GM21447 (cell line): ENCODE measurements around the gene ATP11A.
"Not testable (repeated sequence)": the region's sequence is repeated elsewhere in the genome, so short reads cannot be mapped to it uniquely, and the experiment has no call there.

Experiments
- ATAC-seq: cut with Tn5 transposase; IDR thresholded peaks from one replicate; pipeline ENCODE4 v1.9.1; 2021; ENCODE audit not compliant: unreplicated experiment

The ATP11A gene

DNA sequence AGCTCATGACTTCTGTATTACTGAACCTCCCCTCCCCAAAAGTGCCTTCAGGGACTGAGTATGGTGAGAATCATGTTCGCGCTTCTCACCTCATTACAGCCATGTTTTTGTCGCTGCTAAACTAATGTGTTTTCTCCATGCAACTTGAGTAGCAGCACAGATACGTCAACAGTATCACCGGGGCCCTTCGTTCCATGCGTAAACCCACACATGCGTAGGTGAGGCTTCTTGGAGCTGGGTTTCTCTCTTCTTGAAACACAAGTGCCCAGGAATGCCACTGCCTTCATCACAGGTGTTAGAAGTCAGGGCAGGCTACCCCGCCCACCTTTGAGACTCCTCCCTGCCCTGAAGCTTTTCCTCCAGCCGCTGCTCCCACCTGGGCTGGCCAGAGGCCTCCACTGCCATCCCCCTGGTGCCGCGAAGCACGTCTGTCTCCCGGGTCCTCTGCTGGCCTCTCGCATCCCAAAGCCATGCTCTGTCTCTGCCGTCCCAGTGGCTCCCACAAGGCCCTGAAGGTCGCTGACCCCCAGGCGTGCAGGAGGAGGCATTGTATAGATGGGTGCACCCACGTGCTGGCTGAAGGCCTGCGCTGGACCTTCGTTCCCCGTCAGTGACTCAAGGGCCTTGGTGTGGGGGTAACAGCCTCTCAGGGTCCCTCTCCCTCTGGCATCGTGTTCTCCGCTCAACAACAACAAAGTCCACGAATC lies 143.9 kb downstream of the ATP11A start:
- ATAC-seq = no peak

DNA sequence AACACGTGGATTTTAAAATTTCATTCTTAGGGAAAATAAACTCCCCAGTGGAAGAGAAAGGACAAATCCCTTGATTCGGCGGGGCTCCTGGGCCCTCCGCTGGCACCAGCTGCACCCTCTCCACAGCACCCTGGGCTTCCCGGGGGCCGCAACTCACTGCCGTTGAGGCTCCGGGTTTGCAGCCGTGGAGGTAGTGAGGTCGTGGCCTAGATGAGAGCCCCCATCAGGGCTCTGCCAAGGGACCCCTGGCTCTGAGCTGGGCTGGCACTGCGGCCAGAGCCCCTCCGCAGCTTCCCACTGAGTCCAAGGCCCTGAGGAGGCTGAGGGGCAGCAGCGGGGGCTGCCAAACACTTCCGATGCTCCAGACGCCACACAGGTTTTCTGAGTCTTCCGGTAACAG lies 145.5 kb downstream of the ATP11A start:
- no peak for ATAC-seq

DNA sequence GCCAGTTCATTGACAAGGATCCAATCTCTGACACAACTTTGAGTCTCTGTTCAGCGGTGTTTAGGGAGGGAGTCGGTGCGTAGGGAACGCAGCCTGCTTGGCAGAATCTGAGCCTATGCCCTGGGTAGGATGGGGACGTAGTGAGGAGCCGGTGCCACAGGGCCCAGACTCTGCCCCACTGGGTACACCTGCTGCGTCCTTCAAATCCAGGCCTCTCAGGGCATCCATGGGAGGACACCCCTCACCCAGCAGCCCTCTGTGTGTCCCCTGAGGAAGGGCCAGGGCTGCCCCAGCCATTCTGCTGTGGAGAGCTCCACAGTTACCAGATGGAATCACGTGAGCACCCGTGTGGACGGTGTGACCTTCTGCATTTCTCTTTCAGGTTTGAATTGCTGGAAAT lies 146.0 kb downstream of the ATP11A start:
- no peak for ATAC-seq

DNA sequence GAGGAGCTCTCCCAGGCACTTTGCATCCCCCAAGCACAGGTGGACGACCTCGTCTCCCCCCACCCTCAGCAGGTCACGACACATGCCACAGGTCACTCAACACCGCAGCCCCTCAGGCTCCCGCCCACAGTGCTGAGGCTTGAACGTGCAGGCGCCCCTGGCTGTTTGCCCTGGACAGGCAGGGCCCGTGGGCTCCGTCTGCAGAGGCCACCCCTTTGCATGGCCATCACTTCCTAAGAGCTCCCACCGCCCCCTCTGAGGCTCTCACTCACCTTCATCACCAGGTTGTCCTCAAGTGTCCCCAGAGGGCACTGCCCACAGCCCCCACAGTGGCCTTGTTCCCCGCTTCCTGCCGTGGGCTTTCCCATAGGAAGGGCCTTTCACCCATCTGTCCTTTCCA lies 147.1 kb downstream of the ATP11A start:
- no peak for ATAC-seq

DNA sequence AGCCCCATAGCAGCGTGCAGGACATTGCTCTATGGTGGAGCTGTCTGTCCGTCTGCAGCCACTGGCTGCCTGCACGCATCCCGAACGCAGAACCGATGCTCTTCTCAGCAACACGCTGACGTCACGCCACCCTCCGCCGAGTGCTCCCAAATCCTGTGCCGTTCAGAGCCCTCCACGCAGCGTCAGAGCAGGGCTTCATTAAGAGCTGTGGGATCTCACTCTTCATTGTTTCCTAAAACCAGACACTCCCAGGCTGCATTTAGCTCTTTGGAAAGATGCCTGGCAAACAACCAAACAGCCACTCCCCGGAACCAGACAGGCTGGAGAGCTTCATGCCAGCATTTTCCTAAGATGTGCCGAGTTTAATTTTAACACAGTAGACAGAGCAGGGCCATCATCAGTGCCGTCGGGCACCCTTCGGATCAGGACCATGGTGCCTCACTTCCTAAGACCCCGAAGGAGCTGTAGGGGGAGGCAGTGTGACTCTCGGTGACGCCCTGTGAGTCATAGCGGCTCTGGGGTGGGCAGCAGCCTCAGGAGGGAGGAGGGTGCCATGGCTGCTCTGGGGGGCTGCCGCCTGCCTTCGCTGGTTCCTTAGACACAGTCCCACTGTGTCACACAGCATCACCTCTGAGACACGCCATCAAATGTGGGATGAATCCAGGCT lies 147.7 kb downstream of the ATP11A start:
- no peak for ATAC-seq

DNA sequence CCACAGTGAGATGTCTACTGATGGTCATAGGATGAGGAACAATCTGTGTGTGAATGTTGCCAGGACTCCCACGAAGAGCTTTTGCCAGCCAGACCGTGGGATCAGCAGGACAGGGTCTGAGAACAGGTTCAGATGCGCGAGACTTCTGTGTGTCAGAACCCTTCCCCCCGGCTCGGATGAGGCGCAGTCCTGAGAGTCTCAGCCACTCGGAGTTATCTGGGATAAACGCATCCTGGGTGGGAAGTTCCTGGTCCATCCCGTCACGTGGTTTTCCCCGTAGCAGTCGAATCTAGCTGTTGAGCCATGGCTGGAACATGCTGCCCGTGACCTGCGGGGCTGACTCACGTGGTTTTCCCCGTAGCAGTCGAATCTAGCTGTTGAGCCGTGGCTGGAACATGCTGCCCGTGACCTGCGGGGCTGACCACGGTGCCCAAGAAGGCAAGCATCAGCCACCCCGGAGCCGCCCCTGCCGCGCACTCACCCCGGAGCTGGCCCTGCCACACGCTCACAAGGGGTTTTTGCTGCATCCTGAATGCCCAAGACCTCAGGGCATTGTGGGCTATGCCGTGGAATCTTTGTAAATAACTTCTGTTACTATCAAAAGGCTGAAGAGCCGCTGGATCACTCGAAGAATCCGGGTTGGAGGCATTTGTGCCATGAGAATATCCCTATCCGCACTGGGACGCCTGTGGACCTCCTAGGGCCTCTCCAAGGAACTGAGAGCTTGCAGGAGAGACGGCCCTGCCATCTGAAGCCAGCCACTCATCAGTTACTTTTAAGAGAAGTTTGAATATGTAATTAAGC lies 148.4 kb downstream of the ATP11A start:
- no peak for ATAC-seq

DNA sequence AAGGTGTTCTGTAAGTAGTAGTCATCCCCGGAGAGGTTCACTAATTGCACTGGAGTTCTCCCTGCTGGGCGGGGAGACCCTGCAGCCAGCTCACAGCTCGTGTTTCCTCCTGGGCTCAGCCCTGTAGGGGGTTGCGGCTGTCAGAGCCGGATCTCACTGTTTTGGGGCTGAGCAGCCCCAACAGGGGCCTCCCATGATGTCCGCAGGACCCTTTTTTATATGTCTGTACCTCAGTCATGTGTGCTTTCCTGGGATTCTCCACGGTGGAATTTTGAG lies 148.9 kb downstream of the ATP11A start:
- no peak for ATAC-seq

DNA sequence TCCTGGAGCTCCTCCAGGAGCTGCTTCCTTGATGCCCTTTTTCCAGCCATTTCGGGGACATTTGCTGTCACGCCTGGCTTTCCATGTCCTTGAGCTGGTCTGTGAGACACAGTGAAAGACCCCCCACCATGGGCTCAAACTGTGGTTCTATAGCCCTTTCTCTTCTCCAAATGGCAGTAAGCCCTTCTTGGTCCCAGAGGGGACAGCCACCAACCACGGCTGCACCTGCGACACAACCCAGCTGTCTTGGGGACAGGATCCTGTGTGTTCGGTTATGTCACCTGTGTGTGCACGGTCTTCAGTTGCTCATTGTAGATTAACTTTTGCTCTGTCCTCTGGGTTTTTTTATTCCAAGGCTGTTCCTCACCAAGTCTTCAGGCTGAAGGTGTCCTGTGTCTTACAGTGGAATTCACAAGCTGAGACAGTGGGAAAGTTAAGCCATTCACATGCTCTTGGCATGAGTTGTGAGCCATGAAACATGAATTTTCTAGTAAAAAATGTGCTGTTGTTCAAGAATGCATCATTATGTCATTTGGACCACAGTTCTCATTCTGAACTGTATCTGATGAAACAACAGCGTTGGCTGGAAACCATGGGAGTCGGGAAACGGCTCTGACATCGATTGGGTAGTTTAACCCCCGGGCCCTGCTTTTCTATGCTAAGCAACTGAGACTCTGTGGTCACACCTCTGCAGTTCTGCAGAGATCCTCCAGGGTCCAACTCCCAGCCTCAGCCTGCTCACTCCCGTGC lies 149.7 kb downstream of the ATP11A start:
- ATAC-seq = no peak

DNA sequence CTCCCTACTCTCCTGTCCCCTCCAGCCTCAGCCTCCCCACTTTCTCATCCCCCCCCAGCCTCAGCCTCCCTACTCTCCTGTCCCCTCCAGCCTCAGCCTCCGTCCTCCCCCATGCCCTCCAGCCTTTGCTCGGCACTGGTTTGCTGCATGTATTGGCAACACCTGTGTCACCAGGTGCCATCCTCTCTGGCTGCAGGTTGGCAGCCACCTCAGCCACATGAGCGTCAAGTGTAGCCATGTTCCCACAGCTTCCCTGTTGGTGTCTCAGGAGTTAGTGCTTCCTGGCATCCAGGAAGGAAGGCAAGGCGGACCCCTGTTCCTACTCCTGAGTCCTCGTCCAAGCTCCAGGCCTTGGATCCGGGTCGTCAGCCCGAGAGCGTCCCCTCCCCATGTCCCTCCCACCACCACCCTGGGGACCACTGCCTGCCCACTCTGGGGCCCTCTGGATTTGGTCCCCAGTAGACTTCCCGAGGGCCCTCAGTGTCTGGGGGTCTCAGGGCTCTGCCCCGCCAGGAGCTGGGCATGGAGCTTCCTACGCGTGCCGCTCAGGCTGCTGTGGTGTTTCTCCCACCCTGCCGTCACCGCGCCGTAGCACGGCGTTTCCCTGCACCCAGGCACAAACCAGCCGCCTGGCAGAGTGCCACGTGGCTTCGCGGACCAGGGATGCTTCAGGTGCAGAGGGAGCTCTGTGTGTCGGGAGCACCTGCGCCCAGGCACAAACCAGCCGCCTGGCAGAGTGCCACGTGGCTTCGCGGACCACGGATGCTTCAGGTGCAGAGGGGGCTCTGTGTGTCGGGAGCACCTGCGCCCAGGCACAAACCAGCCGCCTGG lies 150.8 kb downstream of the ATP11A start:
- no peak for ATAC-seq

DNA sequence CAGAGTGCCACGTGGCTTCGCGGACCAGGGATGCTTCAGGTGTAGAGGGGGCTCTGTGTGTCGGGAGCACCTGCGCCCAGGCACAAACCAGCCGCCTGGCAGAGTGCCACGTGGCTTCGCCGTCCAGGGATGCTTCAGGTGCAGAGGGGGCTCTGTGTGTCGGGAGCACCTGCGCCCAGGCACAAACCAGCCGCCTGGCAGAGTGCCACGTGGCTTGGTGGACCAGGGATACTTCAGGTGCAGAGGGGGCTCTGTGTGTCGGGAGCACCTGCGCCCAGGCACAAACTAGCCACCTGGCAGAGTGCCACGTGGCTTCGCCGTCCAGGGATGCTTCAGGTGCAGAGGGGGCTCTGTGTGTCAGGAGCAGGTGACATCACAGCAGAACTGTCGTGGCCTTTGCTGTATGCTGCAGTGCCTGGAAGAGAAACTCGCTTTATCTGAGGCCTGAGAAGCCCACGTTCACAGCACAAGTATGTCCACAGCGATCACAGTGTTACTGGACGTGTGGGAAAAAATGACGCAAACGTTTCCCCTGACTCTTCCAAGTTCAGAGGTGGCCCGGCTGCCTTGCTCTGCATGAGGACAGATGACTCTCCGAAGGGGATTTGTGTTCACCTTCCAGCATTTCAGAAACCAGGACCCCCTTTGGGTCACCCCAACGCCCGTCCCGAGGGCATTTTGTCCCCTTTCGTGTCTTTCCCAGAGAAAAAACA lies 151.6 kb downstream of the ATP11A start:
- not testable (repeated sequence) for ATAC-seq

DNA sequence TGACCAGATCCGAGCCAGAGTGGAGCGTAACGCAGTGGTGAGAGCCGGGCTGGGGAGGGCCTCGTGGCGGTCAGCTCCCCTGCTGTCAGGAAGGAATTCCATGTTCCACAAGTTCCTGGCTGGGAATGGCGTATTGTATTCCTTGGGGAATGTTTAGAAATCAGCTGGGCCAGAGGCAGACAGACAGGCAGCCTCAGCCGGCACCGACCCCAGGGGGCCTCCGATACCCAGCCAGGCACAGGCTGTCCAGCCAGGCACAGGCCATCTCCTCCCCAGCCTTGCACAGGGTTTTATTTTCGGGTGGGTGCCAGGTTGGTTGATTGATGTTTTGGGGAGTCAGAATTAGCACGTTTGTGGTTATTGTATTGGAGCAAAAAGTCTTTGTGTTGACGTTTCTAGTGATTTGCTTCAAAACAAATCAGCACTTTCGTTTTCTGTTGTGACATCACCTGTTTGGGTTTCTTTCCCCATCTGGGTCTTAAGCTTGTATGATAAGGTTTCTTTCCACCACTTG lies 152.6 kb downstream of the ATP11A start:
- no peak for ATAC-seq

DNA sequence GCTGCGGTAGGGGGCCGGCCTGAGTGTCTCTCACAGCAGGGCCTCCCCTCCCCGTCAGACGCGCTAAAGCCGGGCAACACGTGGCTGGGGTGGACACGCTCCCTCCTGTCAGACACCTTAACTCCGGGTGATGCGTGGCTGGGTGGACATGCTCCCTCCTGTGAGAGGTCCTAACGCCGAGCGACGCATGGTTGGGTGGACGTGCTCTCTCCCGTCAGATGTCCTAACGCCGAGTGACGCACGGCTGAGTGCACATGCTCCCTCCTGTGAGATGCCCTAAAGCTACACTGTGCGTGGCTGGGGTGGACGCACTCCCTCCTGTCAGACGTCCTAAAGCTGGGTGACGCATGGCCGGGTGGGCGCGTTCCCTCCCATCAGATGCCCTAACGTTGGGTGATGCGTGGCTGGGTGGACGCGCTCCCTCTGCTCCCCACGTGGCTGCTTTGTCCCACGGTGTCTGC lies 153.1 kb downstream of the ATP11A start:
- ATAC-seq = no peak

DNA sequence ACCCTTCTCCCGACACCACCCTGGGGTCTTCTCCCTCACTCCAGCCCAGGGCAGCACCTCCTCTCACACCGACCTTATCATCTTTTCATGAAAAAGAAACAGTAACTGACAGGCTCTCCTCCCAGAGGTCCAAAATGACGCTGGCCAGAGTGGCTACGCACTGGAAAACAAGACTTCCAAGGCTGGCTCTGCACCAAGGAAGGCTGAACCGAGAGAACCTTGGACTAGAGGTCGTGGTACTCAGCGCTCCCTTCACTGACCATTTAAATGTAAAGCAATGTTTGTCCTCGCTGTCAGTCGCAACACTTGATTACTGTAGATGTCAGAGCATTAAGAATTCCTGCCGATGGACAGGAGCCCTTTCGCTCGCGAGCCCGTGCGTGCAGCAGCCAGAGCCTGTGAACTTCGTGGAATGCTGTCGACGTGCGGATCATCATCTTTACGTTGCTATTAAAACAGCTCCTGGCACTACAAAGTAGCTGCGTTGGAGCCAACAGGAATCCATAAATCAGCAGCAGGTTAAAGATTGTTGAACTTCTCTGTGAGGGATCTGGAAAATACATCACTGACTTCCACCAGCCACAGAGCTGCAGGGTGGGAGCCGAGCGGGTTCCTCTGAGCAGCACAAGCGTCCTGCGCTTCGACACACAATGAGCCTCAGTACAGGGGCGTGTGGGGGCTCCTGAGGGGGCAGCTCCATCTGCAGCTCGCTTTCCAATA lies 153.7 kb downstream of the ATP11A start:
- no peak for ATAC-seq

DNA sequence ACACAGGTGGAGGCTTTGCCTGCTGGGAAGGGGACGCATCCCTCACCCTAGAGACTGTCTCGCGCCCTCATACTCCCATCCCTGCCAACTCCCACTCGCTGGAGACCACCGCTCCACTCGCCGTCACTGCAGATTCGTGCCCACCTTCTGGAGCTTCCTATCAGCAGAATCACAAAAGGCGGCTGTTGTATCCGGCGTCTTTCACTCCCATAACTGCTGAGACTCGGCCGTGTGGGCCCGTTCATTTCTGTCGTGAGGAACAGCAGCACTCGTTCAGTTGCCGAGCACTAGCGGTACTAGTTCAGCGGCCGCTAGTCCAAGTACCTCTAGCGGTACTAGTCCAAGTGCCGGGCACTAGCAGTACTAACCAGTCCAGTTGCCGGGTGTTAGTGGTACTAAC lies 154.6 kb downstream of the ATP11A start:
- no peak for ATAC-seq

DNA sequence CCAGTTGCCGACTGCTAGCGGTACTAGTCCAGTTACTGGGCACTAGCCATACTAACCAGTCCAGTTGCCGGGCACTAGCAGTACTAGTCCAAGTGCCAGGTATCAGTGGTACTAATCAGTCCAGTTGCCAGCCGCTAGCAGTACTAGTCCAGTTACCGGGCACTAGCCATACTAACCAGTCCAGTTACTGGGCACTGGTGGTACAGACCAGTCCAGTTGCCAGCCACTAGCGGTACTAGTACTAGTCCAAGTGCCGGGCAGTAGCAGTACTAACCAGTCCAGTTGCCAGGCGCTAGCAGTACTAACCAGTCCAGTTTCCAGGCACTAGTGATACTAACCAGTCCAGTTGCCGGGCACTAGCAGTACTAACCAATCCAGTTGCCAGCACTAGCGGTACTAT lies 155.0 kb downstream of the ATP11A start:
- no peak for ATAC-seq

DNA sequence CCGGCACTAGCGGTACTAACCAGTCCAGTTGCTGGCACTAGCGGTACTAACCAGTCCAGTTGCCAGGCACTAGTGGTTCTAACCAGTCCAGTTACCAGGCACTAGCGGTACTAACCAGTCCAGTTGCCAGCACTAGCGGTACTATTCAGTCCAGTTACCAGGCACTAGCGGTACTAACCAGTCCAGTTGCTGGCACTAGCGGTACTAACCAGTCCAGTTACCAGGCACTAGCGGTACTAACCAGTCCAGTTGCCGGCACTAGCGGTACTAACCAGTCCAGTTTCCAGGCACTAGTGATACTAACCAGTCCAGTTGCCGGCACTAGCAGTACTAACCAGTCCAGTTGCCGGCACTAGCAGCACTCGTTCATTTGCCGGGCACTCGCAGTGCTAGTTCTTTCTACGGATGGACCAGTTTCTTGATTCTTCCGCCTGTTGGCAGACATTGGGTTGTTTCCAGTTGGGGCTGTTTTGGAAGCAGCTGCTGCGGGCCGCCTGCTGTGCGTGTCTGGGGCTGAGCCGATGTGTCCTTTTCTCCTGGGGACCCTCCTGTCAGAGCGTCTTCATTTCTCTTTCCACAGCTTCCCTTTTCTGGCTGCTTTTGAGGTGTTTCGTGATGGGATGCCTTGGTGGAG lies 155.8 kb downstream of the ATP11A start:
- ATAC-seq = no peak

DNA sequence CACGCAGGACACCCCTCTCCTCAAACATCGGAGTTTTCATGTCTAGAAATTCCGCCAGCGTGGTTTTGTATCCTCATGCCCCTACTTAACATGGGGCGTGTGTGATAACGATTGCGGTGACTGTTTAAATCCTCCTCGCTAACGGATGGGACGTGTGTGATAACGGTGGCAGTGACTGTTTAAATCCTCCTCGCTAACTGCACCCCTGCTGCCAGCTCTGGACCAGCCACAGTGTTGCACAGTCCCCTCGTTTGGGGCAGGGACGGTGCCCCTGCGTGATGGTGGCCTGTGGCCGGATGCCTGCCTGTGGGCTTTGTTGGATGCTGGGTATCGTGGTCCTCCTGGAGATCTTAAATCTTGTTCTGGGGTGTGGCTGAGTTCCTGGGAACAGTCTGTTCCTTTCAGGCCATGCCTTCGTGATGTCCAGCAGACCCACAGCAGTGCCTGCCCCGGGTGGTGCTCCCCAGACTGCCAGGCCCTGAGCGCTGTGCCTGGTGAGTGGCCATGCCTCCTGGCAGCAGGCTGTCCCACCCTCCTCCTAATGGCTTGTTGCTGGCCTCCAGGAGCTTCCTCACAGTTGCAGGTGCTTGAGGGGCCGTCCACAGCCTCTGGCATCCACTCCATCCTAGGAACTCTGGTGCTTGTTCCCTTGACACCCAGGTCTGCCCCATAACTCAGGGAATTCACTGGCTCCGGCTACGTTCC lies 156.7 kb downstream of the ATP11A start:
- no peak for ATAC-seq

DNA sequence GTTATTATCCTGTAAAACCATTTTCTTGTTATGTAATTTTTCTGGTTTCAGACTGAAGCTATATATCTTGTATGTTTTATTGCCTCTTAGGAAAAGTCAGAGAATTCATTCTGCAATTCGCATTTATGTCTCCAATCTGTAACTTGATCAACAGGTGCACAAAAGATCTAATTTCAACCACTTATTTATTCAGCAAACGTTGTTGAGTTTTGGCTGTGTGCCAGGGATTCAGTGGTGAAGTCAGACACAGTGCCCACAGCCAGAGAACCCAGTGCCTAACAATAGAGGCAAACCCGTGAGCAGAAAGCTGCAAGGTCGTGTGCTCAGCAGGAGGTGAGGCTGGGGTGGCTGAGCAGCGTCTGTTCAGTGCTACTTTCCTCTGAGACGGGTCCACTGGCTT lies 159.7 kb downstream of the ATP11A start:
- ATAC-seq = no peak
